Esophagus mucosa (tissue), 1 donor: Measurements from ENCODE around the gene PINLYP. TPM values are rescaled to one million over a fixed set of nuclear protein-coding genes. Genes with fewer than 3 reads are reported as not detected.

Source experiments
- total RNA-seq: library from RNA; stranded (reverse); gene quantifications from one replicate; pipeline ENCODE4 v1.2.4, GENCODE V29; 2023
- donor health status: DM: yes; HTN: yes; CAD: no.

PINLYP gene
- total RNA-seq, 1 donor from 2014 or later, result 9.1 TPM

Other genes starting within 250 kb of the PINLYP start
- gene CD177, start 222.1 kb upstream of the PINLYP start, total RNA-seq, result 2.4 TPM
- gene TEX101, start 160.9 kb upstream of the PINLYP start, total RNA-seq, result 3.3 TPM
- gene LYPD3, start 110.2 kb upstream of the PINLYP start, total RNA-seq, result 739 TPM
- 52.2 TPM for gene PHLDB3, start 71.1 kb upstream of the PINLYP start, total RNA-seq
- 81.9 TPM for gene ETHE1, start 48.6 kb upstream of the PINLYP start, total RNA-seq
- 0.72 TPM for gene ZNF575, start 42.6 kb upstream of the PINLYP start, total RNA-seq
- 15.6 TPM for gene XRCC1, start 274 bp upstream of the PINLYP start, total RNA-seq
- gene IRGQ, start 20.3 kb downstream of the PINLYP start, total RNA-seq, result 10.5 TPM
- gene ZNF576, start 20.8 kb downstream of the PINLYP start, total RNA-seq, result 12.4 TPM
- 0.12 TPM for gene SRRM5, start 36.3 kb downstream of the PINLYP start, total RNA-seq
- 14.9 TPM for gene ZNF428, start 43.8 kb downstream of the PINLYP start, total RNA-seq
- gene CADM4, start 64.0 kb downstream of the PINLYP start, total RNA-seq, result 13.0 TPM
- gene PLAUR, start 94.4 kb downstream of the PINLYP start, total RNA-seq, result 5.8 TPM
- gene IRGC, start 140.3 kb downstream of the PINLYP start, total RNA-seq, result not detected
- 22.3 TPM for gene SMG9, start 179.2 kb downstream of the PINLYP start, total RNA-seq
- gene KCNN4, start 205.2 kb downstream of the PINLYP start, total RNA-seq, result 4.1 TPM
- gene LYPD5, start 226.6 kb downstream of the PINLYP start, total RNA-seq, result 18.0 TPM